ENCODE results near the gene DNAJB13.
"Not testable (repeated sequence)": the region's sequence is repeated elsewhere in the genome, so short reads cannot be mapped to it uniquely, and the experiment has no call there.

DNAJB13 gene

GRCh38 chr11:73921180-73921579 lies 29.6 kb upstream of the DNAJB13 start:
- TF ChIP-seq, protein P1, sequence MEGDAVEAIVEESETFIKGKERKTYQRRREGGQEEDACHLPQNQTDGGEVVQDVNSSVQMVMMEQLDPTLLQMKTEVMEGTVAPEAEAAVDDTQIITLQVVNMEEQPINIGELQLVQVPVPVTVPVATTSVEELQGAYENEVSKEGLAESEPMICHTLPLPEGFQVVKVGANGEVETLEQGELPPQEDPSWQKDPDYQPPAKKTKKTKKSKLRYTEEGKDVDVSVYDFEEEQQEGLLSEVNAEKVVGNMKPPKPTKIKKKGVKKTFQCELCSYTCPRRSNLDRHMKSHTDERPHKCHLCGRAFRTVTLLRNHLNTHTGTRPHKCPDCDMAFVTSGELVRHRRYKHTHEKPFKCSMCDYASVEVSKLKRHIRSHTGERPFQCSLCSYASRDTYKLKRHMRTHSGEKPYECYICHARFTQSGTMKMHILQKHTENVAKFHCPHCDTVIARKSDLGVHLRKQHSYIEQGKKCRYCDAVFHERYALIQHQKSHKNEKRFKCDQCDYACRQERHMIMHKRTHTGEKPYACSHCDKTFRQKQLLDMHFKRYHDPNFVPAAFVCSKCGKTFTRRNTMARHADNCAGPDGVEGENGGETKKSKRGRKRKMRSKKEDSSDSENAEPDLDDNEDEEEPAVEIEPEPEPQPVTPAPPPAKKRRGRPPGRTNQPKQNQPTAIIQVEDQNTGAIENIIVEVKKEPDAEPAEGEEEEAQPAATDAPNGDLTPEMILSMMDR (IDR thresholded peaks at IDR 0.05; ENCODE audit: low read depth, low read length): no peak
- no peak overlapping the region for H3K4me3 ChIP-seq (ENCODE audit: low read depth, low read length)

DNA sequence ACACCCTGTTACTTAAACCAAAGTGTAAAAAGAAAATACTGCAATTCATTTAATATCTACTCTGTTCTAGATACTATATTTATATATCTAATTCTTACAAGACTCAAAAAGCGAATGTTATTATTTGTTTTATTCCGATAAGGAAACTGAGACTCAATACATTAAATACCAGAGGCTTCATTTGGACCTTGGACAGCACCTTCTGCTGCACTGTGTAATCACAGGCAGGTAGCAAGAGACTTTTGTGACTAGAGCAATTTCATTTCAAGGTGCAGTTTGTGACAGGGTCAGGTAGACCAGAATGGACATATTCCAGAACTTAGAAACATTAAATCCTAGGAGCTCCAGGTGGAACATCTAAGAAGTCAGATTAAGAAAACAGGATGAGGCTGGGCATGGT lies 21.4 kb upstream of the DNAJB13 start:
- TF ChIP-seq, protein P1 (IDR thresholded peaks at IDR 0.05; ENCODE audit: low read depth, low read length): no peak
- H3K4me3 ChIP-seq (ENCODE audit: low read depth, low read length): no peak overlapping the region

DNA sequence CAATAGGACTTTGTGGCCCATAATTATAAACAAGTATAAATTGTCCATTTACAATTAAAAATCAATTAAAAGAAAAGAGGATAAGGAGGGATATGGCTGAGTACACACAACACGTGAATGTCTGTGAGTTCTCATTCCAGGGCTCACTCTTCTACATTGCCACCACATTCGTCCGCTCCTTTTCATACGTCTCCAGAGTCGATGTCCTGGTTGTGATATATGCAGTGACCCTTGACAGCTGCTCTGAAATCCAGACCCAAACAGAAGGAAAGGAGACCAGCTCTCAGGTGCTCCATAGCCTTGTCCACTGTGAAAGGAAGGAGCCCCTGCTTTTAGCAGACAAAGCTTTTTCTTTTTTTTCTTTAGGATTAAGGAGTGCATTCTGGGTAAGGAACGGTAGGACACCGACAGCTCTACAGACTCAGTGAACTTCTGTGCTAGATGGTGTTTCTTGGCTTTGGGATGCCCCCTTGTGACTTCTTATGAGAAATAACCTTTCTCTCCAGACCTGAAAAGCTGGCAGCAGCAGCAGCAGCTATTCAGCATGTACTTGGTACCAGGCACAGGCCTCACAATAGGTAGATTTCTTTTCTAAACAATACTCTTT lies 19.7 kb upstream of the DNAJB13 start:
- no peak overlapping the region for H3K4me3 ChIP-seq (ENCODE audit: low read depth, low read length)
- TF ChIP-seq, protein P1 (IDR thresholded peaks at IDR 0.05; ENCODE audit: low read depth, low read length): peak; percentile 59

GRCh38 chr11:73931951-73932350 lies 18.9 kb upstream of the DNAJB13 start:
- no peak overlapping the region for H3K4me3 ChIP-seq (ENCODE audit: low read depth, low read length)
- TF ChIP-seq, protein P1 (IDR thresholded peaks at IDR 0.05; ENCODE audit: low read depth, low read length): no peak

- H3K4me3 ChIP-seq (ENCODE audit: low read depth, low read length): no peak overlapping the region
- TF ChIP-seq, protein P1 (IDR thresholded peaks at IDR 0.05; ENCODE audit: low read depth, low read length): no peak
These were observed 18.0 kb upstream of the DNAJB13 start for GRCh38 chr11:73932781-73933180.

GRCh38 chr11:73936047-73936446 lies 14.8 kb upstream of the DNAJB13 start:
- not testable (repeated sequence) for H3K4me3 ChIP-seq (ENCODE audit: low read depth, low read length)

- H3K4me3 ChIP-seq (ENCODE audit: low read depth, low read length): no peak overlapping the region
- TF ChIP-seq, protein P1 (IDR thresholded peaks at IDR 0.05; ENCODE audit: low read depth, low read length): no peak
These were observed 11.7 kb upstream of the DNAJB13 start for GRCh38 chr11:73939096-73939495.

Data from WI38 (cell line).